ENCODE results near the gene CRADD.

Gene CRADD

DNA sequence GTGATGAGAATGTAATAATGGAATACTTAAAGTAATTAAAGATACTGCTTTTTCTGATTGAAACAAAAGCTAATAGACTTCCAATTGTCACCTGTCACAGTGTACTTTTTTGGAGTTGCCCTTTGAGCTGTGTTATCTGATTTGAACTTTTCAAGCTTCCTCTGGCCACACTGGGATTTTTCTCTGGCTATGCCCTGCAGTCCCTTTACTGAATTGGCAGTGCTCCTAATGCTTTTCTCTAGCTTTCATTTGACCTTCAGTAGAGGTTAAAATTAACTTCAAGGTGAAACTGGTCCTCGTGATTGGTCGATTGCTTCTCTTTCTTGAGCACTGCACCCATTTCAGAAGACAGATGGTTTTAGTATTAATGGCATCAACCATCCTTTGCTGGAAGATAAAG, 89.2 kb downstream of the CRADD start:
- DNase-seq (ENCODE audit: low read depth in 1 of 2, low spot score in 1 of 2), result no peak
- Histone ChIP-seq H3K27ac (replicated peaks) (no peak overlapping the region), H3K4me3 (replicated peaks; ENCODE audit: insufficient read depth, low read length) (no peak overlapping the region), H3K27me3 (ENCODE audit: insufficient read depth, poor library complexity, severe bottlenecking) (no peaks in the 10 kb centered on the region)
- TF ChIP-seq SPI1 (IDR thresholded peaks at IDR 0.05; ENCODE audit: borderline replicate concordance, low read depth) (no peak), POLR2AphosphoS5 (IDR thresholded peaks at IDR 0.05; ENCODE audit: low read depth) (no peak), GABPA (IDR thresholded peaks at IDR 0.05; ENCODE audit: low read depth) (no peak)
- TF ChIP-seq, protein P1, sequence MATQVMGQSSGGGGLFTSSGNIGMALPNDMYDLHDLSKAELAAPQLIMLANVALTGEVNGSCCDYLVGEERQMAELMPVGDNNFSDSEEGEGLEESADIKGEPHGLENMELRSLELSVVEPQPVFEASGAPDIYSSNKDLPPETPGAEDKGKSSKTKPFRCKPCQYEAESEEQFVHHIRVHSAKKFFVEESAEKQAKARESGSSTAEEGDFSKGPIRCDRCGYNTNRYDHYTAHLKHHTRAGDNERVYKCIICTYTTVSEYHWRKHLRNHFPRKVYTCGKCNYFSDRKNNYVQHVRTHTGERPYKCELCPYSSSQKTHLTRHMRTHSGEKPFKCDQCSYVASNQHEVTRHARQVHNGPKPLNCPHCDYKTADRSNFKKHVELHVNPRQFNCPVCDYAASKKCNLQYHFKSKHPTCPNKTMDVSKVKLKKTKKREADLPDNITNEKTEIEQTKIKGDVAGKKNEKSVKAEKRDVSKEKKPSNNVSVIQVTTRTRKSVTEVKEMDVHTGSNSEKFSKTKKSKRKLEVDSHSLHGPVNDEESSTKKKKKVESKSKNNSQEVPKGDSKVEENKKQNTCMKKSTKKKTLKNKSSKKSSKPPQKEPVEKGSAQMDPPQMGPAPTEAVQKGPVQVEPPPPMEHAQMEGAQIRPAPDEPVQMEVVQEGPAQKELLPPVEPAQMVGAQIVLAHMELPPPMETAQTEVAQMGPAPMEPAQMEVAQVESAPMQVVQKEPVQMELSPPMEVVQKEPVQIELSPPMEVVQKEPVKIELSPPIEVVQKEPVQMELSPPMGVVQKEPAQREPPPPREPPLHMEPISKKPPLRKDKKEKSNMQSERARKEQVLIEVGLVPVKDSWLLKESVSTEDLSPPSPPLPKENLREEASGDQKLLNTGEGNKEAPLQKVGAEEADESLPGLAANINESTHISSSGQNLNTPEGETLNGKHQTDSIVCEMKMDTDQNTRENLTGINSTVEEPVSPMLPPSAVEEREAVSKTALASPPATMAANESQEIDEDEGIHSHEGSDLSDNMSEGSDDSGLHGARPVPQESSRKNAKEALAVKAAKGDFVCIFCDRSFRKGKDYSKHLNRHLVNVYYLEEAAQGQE (IDR thresholded peaks at IDR 0.05; ENCODE audit: insufficient replicate concordance, low read depth), result no peak
- TF ChIP-seq, protein P2, sequence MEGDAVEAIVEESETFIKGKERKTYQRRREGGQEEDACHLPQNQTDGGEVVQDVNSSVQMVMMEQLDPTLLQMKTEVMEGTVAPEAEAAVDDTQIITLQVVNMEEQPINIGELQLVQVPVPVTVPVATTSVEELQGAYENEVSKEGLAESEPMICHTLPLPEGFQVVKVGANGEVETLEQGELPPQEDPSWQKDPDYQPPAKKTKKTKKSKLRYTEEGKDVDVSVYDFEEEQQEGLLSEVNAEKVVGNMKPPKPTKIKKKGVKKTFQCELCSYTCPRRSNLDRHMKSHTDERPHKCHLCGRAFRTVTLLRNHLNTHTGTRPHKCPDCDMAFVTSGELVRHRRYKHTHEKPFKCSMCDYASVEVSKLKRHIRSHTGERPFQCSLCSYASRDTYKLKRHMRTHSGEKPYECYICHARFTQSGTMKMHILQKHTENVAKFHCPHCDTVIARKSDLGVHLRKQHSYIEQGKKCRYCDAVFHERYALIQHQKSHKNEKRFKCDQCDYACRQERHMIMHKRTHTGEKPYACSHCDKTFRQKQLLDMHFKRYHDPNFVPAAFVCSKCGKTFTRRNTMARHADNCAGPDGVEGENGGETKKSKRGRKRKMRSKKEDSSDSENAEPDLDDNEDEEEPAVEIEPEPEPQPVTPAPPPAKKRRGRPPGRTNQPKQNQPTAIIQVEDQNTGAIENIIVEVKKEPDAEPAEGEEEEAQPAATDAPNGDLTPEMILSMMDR (IDR thresholded peaks at IDR 0.05; ENCODE audit: insufficient read depth, low read length), result no peak

DNA sequence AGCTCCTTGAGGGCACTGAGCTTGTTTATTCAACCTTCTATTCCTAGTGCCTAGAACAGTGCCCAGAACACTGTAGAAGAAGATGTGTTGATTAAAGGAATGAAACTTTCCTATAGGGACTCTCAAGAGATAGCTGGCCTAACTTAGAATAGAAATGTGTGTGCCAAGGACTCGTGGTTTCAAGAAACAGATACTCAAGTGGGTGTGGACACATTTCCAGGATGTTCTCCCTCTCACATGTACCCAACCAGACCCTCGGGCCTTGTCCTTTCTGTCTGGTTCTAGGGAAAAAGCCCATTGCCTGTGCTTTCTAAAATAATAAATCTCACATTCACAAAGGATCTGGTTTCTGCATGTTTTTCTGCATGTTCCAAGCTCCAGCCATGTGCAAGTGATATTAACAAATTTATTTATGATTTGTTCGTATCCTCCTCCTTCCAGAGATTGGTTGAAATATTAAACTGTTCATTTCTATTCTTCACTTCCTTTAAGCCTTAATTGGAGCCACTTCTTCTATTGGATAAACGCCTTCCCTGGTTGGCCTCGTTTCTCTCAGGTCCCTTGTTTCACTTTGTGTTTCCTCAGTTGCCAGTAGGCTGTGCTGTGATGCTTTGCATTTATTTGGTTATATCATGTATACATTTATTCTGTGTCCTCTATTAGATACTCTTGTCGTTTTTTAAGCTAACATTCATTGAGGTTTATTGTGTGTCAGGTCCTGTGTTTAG, 89.8 kb downstream of the CRADD start:
- H3K4me3 ChIP-seq (replicated peaks; ENCODE audit: insufficient read depth, low read length), result no peak overlapping the region
- DNase-seq (ENCODE audit: low read depth in 1 of 2, low spot score in 1 of 2), result peak in 1 of 2 experiments; percentile 37

DNA sequence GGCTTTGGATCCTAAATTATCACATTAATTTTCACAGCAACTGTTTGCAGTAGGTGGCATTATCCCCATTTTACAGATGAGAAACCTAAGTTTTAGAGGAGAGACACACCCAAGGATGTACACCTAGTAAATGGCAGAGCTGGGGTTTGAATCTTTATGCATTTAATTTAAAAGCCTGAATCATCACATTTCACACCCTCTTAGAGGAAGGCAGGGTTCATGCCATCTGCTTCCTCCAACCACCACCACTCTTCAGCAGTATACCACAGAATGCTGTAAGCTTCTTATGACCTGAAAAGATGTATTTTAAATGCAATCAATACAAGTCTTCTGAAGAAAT, 90.3 kb downstream of the CRADD start:
- no peak for DNase-seq (ENCODE audit: low read depth in 1 of 2, low spot score in 1 of 2)
- no peak overlapping the region for H3K4me3 ChIP-seq (replicated peaks; ENCODE audit: insufficient read depth, low read length)
- TF ChIP-seq, protein P1 (IDR thresholded peaks at IDR 0.05; ENCODE audit: insufficient replicate concordance, low read depth), result no peak
- TF ChIP-seq GABPA (IDR thresholded peaks at IDR 0.05; ENCODE audit: low read depth) (no peak), SPI1 (IDR thresholded peaks at IDR 0.05; ENCODE audit: borderline replicate concordance, low read depth) (peak; percentile 23; the same call in 1 of the 2 replicates)
- no peaks in the 10 kb centered on the region for H3K27me3 ChIP-seq (ENCODE audit: insufficient read depth, poor library complexity, severe bottlenecking)
- H3K27ac ChIP-seq (replicated peaks), result no peak overlapping the region

More for the DNA sequence above, 89.8 kb downstream of the CRADD start:
- Histone ChIP-seq H3K27ac (replicated peaks) (no peak overlapping the region), H3K27me3 (ENCODE audit: insufficient read depth, poor library complexity, severe bottlenecking) (no peaks in the 10 kb centered on the region)
- TF ChIP-seq, protein P2 (IDR thresholded peaks at IDR 0.05; ENCODE audit: insufficient read depth, low read length), result peak; percentile 24
- no peak for TF ChIP-seq GABPA (IDR thresholded peaks at IDR 0.05; ENCODE audit: low read depth)

DNA sequence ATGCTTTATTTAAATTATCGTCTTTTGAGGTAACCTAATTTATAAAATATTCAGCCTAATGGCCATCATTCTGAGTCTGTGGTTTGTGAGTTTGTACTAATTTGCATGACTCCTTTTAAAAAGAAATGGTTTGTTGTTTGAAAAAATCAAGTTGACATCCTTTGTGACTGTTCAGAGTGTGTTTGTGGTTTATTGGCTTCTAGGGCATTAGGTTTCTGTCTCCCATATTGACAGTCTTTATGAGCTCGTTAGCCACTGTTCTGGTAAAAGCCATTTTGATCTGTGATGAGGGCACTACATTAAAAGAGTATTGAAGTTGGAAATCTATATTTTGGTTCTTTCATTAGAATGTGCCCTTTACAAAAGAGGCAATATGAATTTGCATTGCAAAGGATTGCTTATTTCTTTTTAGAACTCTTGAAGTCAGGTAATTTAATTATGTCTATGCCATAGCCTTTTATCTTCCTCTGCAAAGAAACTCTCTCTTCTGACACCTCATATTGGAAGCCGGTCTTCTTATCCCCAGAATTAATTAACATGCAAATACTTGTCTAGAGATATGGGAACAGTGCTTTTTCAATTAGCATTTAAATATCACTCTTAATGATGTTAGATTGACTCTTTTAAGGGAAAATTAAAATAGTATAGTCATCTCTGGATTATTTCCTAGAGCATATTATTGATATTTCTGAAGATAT, 95.0 kb downstream of the CRADD start:
- no peaks in the 10 kb centered on the region for H3K27me3 ChIP-seq (ENCODE audit: insufficient read depth, poor library complexity, severe bottlenecking)

More for the DNA sequence above, 95.0 kb downstream of the CRADD start:
- Histone ChIP-seq H3K4me3 (replicated peaks; ENCODE audit: insufficient read depth, low read length) (no peak overlapping the region), H3K27ac (replicated peaks) (no peak overlapping the region)
- no peak for DNase-seq (ENCODE audit: low read depth in 1 of 2, low spot score in 1 of 2)
- TF ChIP-seq, protein P1 (IDR thresholded peaks at IDR 0.05; ENCODE audit: insufficient replicate concordance, low read depth), result no peak
- TF ChIP-seq GABPA (IDR thresholded peaks at IDR 0.05; ENCODE audit: low read depth), result no peak
- no peak for TF ChIP-seq POLR2AphosphoS5 (IDR thresholded peaks at IDR 0.05; ENCODE audit: low read depth)
- no peak for TF ChIP-seq SPI1 (IDR thresholded peaks at IDR 0.05; ENCODE audit: borderline replicate concordance, low read depth)
- TF ChIP-seq, protein P2 (IDR thresholded peaks at IDR 0.05; ENCODE audit: insufficient read depth, low read length), result no peak
